SH-SY5Y (cell line): ENCODE results near the gene SLC27A1.

Experiments used
- GATA2 ChIP-seq: IDR thresholded peaks from 2 replicates; pipeline ENCODE4 v1.6.1; 2011; ENCODE audit warnings: mild to moderate bottlenecking, low read depth, low read length
- GATA3 ChIP-seq: IDR thresholded peaks from 2 replicates; pipeline ENCODE4 v1.6.1; 2011; ENCODE audit warnings: low read depth, mild to moderate bottlenecking, low read length, moderate library complexity

DNA sequence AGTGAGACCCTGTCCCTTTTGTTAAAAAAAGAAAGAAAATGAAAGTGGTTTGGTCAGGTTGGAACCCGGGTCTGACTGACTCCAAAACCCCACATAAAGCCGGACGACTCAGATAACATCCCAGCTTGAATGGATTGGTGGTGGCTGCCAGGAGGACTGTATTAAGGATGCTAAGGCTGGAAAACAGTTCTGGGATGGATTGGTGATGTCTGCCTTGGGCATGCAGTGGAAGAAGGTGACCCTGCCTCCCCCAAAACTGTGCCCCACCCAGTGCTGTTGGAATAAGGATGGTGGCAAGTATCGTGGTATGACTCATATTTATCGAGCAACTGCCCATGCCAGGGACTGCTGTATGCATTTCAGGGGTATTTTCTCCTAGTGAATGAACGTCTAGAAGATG lies 66.6 kb downstream of the SLC27A1 start:
- no peak for TF ChIP-seq GATA3
- no peak for TF ChIP-seq GATA2
